Measurements from ENCODE around the gene TP53.
"Not testable (repeated sequence)": the region's sequence is repeated elsewhere in the genome, so short reads cannot be mapped to it uniquely, and the experiment has no call there.

- TF ChIP-seq, protein P1, sequence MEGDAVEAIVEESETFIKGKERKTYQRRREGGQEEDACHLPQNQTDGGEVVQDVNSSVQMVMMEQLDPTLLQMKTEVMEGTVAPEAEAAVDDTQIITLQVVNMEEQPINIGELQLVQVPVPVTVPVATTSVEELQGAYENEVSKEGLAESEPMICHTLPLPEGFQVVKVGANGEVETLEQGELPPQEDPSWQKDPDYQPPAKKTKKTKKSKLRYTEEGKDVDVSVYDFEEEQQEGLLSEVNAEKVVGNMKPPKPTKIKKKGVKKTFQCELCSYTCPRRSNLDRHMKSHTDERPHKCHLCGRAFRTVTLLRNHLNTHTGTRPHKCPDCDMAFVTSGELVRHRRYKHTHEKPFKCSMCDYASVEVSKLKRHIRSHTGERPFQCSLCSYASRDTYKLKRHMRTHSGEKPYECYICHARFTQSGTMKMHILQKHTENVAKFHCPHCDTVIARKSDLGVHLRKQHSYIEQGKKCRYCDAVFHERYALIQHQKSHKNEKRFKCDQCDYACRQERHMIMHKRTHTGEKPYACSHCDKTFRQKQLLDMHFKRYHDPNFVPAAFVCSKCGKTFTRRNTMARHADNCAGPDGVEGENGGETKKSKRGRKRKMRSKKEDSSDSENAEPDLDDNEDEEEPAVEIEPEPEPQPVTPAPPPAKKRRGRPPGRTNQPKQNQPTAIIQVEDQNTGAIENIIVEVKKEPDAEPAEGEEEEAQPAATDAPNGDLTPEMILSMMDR (IDR thresholded peaks at IDR 0.05; ENCODE audit: insufficient read depth, low read length, poor library complexity, severe bottlenecking) = not testable (repeated sequence)
- not testable (repeated sequence) for TF ChIP-seq EZH2phosphoT487 (conservative IDR thresholded peaks at IDR 0.05; ENCODE audit: low read length)
Measured at GRCh38 chr17:7641635-7642034, 45.7 kb downstream of the TP53 start.
